GM21360 (cell line): ENCODE results near the gene FXYD4.

Experiments used
- ATAC-seq: cut with Tn5 transposase; IDR thresholded peaks from one replicate; pipeline ENCODE4 v1.9.1; 2021; ENCODE audit warnings: mild to moderate bottlenecking, moderate library complexity; ENCODE audit not compliant: unreplicated experiment

Gene FXYD4

DNA sequence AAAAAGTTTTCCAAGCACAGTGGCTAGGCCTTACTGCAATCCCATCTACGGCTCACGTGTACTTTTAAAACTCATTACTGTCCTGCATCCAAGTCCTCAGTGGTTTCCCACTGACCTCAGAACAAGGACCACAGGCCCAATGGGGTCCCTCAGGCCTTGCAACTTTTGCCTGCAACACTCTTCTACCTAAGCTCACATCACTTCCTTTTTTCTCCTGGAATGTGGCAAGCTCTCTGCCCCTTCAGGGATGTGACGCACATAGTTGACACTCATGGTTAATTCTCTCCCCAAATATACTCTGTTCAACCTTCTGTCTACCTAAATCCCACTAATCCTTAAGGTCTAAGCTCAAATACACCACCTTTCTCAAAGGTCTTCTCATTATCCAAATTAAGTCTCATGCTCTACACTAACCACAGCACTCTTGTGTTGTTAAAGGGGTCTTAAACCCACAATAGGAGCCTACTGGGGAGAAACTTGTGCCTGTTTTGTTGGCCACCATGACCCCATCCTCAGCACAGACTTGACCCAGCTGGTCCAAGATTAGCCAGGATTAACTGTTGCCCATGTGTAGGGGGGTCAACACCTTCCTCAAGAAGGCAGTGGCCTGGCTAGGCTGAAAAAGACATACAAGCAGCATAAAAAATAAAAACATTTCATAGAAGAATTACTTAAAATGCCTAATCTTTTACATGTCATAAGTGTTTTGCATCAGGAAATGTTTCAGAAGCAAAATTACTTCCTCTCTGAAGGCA is 22.3 kb downstream of the FXYD4 start:
- ATAC-seq, result no peak

DNA sequence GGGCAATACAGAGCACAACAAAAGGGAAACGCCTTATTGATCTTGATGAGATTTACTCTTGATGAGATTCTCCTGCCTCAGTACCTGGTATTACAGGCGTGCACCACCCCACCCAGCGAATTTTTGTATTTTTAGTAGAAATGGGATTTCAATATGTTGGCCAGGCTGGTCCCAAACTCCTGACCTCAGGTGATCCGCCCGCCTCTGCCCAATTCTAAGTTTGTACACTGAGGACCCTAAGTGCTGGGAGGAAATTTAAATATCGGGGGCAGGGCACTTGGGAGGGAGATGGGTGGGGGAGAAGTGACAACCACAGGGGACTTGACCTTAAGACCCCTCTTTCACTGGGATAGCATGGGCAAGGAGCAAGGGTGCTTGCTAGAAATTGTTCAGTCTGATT is 23.4 kb downstream of the FXYD4 start:
- no peak for ATAC-seq

DNA sequence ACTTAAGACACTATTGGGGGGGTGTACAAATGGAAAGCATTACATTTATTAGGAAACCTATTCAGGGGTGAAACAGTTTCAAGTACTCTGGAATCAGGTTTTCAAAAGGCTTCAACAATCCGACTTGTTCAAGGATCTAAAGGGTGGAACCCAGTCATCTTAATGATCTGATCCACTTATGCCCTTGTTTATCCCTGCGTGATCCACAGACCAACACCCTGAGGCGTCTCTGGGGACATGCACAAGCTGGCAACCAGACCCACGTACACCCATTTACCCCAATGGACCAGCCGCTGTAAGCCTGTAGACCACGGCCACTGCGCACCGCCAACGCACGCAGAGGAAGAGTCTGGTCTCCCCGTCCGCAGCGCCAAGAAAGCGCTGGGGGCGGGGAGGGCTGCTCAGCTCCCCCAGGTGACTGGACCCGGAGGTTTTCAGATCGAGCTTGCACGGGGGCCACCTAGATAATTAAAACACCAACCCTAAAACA is 24.2 kb downstream of the FXYD4 start:
- ATAC-seq, result no peak

DNA sequence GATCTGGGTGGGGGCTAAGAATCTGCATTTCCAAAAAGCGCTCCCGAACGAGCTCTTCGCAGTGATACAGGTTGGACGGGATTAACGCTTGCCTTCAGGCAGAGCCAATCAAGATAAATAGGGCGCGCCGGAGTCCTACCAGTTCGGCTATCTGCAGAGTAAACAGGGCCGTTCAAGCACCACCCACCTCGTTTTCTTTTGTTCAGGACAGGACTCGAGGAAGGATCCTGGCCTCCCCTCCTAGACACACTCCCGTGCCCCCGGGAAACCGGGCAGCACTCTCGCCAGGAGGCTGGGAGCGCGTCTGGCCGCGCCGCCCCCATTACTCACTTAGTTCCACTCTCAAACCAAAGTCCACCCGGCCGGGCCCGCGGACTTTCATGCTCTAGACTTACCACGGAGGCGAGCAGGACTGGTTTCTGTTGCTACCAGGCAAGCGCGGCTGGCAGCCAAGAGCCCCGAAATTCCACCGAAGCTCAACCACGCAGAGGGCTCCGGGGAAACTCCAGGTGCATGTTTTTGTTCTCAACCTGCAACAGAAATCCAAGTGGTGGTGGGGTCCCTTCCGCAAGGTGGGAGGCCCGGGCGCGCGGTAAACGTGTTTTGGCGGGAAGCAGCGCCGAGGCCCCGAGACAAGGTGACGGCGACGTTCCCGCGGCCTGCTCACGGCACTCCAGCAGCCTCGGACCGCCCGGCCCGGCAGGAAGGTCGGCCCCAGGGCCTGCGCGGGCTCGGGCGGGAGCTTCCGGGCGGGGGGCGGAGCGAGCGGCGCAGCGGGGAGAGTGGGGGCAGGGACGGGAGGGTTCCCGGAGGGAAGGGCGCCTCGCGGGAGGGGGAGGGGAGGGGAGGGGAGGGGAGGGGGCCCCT is 24.9 kb downstream of the FXYD4 start:
- peak; percentile 47 for ATAC-seq

DNA sequence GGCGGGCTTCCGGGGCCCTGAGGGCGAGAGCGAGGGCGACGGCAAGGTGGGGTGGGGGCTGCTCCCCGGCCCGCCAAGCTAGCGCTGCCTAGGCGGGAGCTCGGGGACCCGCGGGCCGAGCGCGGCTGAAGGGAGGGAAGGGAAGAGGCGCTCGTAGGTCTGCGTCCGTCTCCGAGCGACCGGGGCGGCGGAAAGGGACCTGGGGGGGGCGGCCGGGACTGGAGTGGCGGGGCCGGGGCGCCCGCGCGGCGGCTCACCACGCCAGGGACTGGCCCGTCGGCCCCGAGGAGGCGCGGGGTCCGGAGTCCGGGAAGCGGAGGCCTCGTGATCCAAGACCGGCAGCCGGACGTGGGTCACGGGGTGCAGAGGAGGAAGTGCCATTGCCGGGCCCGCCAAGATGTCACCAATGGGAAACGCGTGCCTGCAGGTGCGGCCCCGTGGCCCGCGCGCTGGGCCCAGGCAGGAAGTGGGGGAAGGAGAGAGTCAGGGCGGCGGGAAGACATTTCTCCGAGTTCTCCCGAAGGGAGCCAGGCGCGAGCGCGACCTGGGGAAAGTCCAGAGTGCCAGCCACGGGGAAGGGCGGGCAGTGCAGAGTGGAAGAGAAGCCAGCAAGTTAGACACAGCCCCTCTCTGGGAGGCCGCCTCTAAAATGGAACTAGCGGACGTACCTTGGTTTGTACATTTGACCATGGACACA is 25.6 kb downstream of the FXYD4 start:
- peak; percentile 79 for ATAC-seq

DNA sequence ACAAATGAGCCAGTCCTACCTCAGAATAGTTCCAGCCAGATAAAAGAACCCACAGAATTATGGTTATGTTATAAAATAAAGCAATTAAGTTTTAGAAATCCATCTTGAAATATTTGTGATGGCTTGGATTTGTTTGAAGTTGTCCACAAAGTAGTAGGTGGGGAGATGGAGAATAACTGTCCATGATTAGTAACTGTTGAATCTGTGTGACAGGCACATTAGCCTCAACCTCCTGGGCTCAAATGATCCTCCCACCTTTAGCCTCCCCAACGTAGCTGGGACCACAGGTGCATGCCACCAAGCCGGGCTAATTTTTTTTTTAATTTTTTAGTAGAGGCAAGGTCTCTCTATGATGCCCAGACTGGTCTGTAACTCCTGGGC is 27.5 kb downstream of the FXYD4 start:
- ATAC-seq, result no peak

DNA sequence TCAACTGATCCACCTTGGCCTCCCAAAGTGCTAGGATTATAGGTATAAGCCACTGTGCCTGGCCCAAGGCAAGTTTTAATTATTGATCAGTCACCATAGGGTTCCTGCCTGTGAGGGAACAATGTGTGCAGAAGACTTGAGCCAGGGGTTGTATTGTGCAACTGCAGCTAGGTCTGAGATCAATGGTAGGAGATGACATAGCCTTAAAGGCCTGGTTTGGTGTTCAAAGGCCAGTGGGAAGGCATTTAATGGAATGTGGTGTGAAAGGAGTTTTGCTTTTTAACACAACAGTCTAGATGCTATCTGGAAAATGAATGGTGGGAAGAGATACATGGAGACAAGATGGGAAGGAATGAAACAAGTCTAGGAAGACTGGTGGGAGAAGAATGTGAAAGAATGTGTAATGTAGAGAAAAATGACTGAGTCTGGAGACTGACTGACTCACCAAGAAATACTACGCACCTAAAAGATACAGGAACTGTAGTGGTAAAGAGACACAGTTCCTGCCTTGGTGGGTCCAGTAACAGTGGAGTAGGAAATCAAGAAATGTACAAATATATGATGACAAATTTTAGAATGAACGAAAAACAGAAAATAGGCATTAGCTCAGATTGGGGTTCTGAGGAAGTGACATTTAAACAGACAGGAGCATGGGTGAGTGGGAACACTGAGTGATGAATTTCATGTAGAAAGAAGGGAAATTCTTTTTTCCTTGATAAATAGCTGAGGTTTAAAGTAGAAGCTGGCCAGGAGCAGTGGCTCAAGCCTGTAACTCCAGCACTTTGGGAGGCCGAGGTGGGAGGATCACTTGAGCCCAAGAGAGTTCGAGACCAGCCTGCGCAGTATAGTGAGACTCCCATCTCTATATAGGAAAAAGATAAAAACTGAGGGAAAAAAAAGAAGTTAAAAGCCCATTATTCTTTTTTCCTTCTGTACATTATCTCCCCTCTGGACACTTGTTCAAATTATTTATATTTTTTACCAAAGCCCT is 28.2 kb downstream of the FXYD4 start:
- no peak for ATAC-seq

DNA sequence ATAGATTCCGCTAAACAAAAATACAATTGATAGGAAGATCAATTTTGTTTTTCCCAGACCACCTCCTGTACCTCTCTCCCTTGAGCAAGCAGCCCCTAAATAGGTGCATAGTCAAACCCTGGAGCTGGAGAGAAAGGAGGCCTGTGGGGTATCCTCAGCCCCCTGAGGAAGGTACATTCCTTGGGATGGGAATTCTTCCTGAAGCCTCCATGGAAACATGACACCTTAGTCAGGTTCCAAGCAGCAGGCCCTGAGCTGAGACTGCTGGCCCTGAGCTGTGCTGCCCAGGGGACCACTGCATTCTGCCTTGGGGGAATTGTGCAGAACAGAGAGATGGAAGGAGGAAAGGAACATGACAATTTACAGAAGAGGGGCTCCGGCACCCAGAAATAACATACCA is 30.2 kb downstream of the FXYD4 start:
- ATAC-seq, result no peak

DNA sequence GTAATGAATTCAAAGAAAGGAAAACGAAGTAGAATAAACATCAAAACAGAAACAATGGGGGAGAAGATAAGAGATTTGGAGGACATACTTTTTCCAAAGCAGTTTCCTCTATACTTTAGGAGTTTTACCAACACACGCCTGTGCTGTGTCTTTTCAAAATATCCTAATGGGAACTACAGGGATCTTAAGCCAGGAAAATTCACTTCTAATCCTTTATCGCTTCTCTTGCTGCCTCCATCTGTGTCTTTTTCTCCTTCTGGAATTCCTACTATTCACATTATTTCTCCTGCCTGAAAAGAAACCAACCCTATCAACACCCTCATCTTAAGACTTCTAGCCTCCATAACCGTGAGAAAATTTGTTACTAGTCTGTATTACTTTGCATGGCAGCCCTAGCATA is 30.7 kb downstream of the FXYD4 start:
- no peak for ATAC-seq

DNA sequence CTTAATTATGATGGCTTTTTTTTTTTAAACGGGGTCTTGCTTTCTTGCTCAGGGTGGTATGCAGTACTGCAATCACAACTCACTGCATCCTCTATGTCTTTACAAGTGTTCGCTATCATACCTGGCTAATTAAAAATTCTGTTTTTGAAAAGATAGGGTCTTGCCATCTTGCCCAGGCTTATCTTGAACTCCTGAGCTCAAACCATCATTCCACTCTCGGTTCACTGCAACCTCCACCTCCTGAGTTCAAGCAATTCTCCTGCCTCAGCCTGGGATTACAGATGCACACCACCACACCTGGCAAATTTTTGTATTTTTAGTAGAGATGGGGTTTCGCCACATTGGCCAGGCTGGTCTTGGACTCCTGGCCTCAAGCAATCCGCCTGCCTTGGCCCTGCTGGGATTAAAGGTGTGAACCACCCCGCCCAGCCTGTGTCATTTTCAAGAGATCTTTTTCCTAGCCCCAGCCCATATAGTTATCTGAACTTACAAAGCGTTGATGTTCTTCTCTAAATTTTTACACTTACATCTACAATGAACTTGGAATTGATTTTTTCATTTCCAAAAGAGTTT is 31.5 kb downstream of the FXYD4 start:
- no peak for ATAC-seq

DNA sequence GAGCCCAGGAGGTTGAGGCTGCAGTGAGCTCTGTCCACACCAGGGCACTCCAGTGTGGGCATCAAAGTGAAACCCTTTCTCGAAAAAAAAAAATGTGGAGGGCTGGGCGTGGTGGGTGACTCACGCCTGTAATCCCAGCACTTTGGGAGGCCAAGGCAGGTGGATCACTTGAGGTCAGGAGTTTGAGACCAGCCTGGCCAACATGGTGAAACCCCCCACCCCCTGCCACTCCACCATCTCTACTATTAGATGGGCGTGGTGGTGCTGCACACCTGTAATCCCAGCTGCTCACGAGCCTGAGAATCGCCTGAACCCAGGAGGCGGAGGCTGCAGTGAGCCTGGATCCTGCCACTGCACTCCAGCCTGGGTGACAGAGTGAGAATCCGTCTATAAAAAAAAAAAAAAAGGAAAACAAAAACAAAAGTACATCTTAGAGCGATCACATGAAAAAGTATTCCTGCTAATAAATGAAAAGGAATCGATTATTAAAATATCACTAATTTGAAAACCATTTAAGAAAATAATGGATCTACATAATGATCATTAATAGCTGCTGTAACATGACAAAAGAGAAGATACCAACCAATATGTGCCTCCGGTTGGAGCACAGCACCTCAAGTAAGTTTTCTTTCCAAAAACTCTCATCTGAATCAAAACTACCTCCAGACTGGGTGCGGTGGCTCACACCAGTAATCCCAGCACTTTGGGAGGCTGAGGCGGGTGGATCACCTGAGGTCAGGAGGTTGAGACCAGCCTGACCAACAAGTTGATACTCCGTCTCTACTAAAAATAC is 32.7 kb downstream of the FXYD4 start:
- no peak for ATAC-seq

DNA sequence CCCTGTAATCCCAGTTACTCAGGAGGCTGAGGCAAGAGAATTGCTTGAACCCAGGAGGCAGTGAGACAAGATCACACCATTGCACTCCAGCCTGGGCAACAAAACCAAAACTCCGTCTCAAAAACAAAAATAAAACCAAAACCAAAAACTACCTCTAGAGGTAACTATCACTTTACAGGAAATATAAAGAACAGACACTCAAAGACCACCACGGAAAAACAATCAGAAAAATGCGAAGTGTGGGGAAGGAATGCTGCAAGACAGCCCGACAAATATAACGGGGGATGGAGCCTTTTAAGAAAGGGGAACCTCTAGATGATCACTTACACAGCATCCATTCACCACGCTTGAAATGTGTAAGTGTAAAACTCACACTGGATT is 33.3 kb downstream of the FXYD4 start:
- no peak for ATAC-seq

DNA sequence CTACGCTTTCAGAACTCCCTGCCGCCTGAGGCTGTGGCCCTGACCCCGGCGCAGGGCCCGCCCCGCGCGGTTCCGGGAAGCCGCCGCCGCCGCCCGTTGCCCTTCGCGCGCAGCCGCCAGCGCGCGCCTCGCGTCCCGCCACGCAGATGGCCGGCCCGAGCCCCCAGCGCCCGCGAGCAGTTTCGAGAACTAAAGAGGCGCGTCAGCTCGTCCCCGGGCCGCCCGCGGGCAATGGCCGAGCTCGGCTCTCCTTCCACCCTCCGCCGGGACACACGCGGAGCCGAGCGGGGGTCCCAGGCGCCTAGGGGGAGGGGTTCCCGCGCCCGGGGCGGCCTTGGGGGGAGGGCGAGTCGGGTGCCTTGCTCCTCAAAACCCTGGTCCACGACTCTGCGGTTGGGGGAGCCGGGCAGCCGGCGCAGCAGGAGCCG is 35.7 kb downstream of the FXYD4 start:
- ATAC-seq, result no peak

DNA sequence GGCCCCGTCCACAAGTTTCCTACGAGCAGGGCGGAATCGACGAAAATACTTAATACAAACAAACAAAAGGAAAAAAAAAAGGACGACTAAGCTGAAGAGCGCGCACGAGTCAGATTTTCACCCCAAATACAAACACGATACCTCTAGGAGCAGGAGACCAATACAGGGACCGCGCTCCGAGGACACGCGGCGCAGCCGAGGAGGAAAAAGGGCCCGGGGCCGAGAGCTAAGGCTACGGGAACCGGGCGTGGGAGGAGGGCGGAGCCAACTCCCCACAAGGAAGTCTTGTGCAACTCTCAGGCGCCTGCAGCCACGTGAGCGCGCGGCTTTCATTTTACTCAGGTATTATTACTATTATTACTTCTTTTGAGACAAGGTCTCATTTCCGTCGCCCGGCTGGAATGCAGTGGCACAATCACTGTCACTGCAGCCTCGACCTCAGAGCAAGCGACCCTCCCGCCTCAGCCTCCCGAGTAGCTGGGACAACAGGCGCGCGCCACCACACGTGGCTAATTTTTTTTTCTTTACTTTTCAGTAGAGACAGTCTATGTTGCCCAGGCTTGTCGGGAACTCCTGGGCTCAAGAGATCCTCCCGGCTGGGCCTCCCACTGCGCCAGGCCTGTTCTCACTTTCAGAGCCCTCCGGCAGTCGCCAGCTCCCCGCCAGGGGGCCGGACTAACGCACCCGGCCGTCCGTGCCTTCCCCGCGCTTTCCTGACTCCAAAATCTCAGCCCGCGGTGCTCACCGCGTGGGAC is 36.3 kb downstream of the FXYD4 start:
- ATAC-seq, result peak; percentile 49

DNA sequence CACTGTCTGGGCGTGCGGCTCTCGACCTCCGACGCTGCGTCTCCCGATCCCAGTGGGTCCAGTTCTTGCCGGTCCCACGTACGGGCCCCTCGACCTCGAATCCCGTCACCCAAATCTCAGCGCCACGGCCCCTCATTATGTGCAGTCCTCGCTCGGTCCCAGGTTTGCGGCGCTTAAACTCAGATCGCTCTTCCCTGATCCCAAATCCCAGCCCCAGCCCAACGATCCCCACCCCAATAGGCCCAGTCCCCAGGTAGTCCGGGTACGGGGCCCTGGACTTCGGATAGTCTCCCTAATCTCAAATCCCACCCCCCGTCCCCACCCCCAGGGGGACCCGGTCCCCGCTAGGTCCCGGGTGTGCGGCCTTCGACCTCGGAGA is 36.9 kb downstream of the FXYD4 start:
- ATAC-seq, result peak; percentile 0

DNA sequence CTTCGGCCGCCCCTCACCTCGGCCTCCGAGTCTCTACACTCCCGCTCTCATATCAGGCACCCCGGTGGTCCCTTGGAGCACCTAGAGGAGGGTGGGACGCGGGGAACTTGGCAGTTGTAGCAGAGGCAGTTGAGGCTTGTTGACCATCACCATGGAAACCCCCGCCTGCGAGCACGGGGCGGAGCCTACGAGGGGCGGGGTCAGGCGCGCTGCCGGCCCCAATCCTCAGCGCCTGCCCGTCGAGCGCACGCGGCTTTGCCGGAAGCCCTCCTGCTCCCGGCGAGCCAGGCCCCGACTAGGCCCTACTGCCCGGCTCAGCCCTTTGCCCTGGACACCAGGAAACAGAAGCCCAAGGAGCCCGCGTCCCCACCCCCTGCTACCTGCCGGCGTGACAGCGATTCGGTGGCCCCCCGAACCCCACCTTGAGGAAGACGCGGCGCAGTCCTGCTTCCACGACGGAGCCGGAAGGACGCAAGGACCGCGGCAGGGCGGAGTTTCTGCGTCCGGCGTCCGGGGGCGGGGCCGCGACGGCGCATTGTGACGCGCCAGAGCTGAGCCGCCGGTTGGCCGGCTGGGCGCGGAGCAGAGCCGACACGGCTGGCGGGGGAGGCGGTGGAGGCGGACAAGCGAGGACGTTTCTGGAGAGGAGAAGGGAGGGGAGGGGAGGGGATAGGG is 37.4 kb downstream of the FXYD4 start, which contains the start of gene HNRNPF:
HNRNPF (minus strand) TSS at position 477 of the 675 bp plus-strand sequence. CDS start 21,302 bp downstream, outside the sequence.
- ATAC-seq, result peak; percentile 65

DNA sequence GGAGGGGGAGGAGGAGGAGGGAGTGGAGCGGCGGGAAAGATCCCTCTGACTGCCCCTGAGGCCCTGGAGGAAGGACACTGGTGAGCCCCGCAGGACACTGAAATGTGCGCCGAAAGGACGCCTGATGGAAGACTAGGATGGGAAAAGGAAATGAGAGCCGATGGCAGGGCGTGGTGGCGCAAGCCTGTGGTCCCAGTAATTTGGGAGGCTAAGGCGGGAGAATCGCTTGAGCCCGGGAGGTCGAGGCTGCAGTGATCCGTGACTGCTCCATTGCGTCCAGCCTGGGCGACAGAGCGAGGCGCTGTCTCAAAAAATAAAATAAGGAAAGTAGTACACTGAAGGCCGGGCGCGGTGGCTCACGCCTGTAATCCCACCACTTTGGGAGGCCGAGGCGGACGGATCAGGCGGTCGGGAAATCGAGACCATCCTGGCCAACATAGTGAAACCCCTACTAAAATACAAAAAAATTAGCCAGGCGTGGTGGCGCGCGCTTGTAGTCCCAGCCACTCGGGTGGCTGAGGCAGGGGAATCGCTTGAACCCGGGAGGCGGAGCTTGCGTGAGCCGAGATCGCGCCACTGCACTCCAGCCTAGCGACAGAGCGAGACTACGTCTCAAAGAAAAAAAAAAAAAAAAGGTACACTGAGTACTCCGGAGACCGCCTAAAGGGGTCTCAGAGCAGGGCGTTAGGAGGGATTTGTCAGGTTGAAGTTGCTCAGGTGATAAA is 38.1 kb downstream of the FXYD4 start:
- ATAC-seq, result no peak
